H1 (cell line): ENCODE measurements around the gene CD58. TPM values are rescaled to one million over a fixed set of nuclear protein-coding genes. Genes with fewer than 3 reads are reported as not detected.

Experiments
- CTCF ChIA-PET: fragments of 300-600 bp; sonication (Branson Sonifier 250); formaldehyde crosslinking; loops from one replicate; lab custom pipeline; 2021; ENCODE audit not compliant: partially characterized antibody; lab: Charles Lee
- POLR2A ChIA-PET: fragments of 300-600 bp; sonication (Branson Sonifier 250); formaldehyde crosslinking; loops from one replicate; lab custom pipeline; 2021; ENCODE audit warnings: inconsistent platforms; ENCODE audit not compliant: partially characterized antibody; lab: Charles Lee
- DNase-seq, 2 experiments: peaks; one replicate each; pipeline versions ENCODE4 v3.0.0 to v3.0.0-alpha.2; 2010 to 2022; ENCODE audit warnings: low spot score in 2 of 2, low read depth in 1 of 2, mixed read lengths in 1 of 2
- FAIRE-seq: peaks from 2 replicates; lab custom pipeline; 2011; peaks lifted over from hg19 to GRCh38; lab: Jason Lieb, UNC
- H2AFZ ChIP-seq: 2 replicates; pipeline ENCODE4 v1.8.1; 2012; ENCODE audit warnings: low read length, inconsistent platforms
- H2AK5ac ChIP-seq: 2 replicates; pipeline ENCODE4 v1.6.1; 2013; ENCODE audit warnings: low read depth, low read length
- H2BK120ac ChIP-seq: replicated peaks from 2 replicates; pipeline ENCODE3; 2013; ENCODE audit warnings: low read depth, low read length, inconsistent platforms
- H2BK12ac ChIP-seq: 2 replicates; pipeline ENCODE4 v1.6.1; 2013; ENCODE audit warnings: low read depth, low read length
- H2BK15ac ChIP-seq: 2 replicates; pipeline ENCODE4 v1.6.1; 2013; ENCODE audit warnings: low read length
- H2BK20ac ChIP-seq: 2 replicates; pipeline ENCODE4 v1.6.1; 2013; ENCODE audit warnings: low read length
- H2BK5ac ChIP-seq: 2 replicates; pipeline ENCODE4 v1.6.1; 2013; ENCODE audit warnings: low read depth, low read length
- H3K14ac ChIP-seq: 2 replicates; pipeline ENCODE4 v1.6.1; 2013; ENCODE audit warnings: inconsistent platforms; ENCODE audit not compliant: insufficient read length
- H3K18ac ChIP-seq: 2 replicates; pipeline ENCODE4 v1.6.1; 2013; ENCODE audit warnings: low read length; ENCODE audit errors: extremely low read depth
- H3K23ac ChIP-seq: 2 replicates; pipeline ENCODE4 v1.6.1; 2013; ENCODE audit warnings: inconsistent platforms; ENCODE audit not compliant: insufficient read length
- H3K23me2 ChIP-seq: 2 replicates; pipeline ENCODE4 v1.6.1; 2013; ENCODE audit warnings: low read depth, low read length
- H3K27ac ChIP-seq: 2 replicates; pipeline ENCODE4 v1.6.1; 2011; ENCODE audit warnings: low read depth, low read length, inconsistent platforms
- H3K27me3 ChIP-seq, 4 experiments: replicated peaks in 1 of 4; 1 replicate in 1 of 4; 2 replicates in 3 of 4; pipeline versions ENCODE4 v1.6.1 to v1.8.1; 2011 to 2013; ENCODE audit warnings: low read length in 3 of 4, mild to moderate bottlenecking in 3 of 4, inconsistent platforms in 2 of 4, mixed read lengths in 2 of 4, moderate library complexity in 1 of 4; ENCODE audit not compliant: control insufficient read depth in 3 of 4, insufficient read depth in 3 of 4; ENCODE audit errors: extremely low read depth in 1 of 4
- H3K36me3 ChIP-seq, 4 experiments: 2 replicates each; pipeline versions ENCODE4 v1.6.1 to v1.8.1; 2011 to 2013; ENCODE audit warnings: mild to moderate bottlenecking in 4 of 4, low read length in 3 of 4, moderate library complexity in 2 of 4, control low read depth in 1 of 4, inconsistent platforms in 1 of 4; ENCODE audit not compliant: insufficient read depth in 4 of 4, control insufficient read depth in 2 of 4
- H3K4ac ChIP-seq: replicated peaks from 2 replicates; pipeline ENCODE3; 2013; ENCODE audit warnings: low read length, low read depth, mixed read lengths, inconsistent platforms; ENCODE audit not compliant: insufficient read length
- H3K4me1 ChIP-seq, 4 experiments: replicated peaks in 1 of 4; 1 replicate in 1 of 4; 2 replicates in 3 of 4; pipeline versions ENCODE4 v1.6.1 to v1.8.1; 2011 to 2013; ENCODE audit warnings: low read length in 3 of 4, inconsistent platforms in 2 of 4, mixed read lengths in 1 of 4; ENCODE audit not compliant: insufficient read depth in 4 of 4, control insufficient read depth in 3 of 4
- H3K4me2 ChIP-seq, 2 experiments: 2 replicates each; pipeline versions ENCODE4 v1.6.1 to v1.8.1; 2011 to 2013; ENCODE audit warnings: low read depth in 2 of 2, low read length in 2 of 2, control low read depth in 1 of 2, inconsistent platforms in 1 of 2, mild to moderate bottlenecking in 1 of 2; ENCODE audit not compliant: insufficient read depth in 1 of 2
- H3K4me3 ChIP-seq, 4 experiments: fragments of 200-600, 300-600 bp in 1 of 4; sonication (generic), shearing (Covaris generic), sonication (Bioruptor Twin) in 1 of 4; 2 replicates each; pipeline versions ENCODE4 v1.5.1 to v1.8.1; 2011 to 2016; ENCODE audit warnings: low read length in 4 of 4, low read depth in 3 of 4, control low read depth in 2 of 4, inconsistent platforms in 2 of 4, mild to moderate bottlenecking in 2 of 4, mixed read lengths in 1 of 4, moderate library complexity in 1 of 4; ENCODE audit not compliant: insufficient read depth in 2 of 4; ENCODE audit errors: extremely low read depth in 1 of 4
- H3K56ac ChIP-seq: replicated peaks from 2 replicates; pipeline ENCODE3; 2013; ENCODE audit warnings: low read depth, mild to moderate bottlenecking, mixed read lengths, low read length, inconsistent platforms; ENCODE audit not compliant: insufficient read length
- H3K79me1 ChIP-seq: 2 replicates; pipeline ENCODE4 v1.6.1; 2013; ENCODE audit warnings: low read depth, low read length, control low read depth
- H3K79me2 ChIP-seq, 2 experiments: 2 replicates each; pipeline versions ENCODE4 v1.6.1 to v1.8.1; 2012 to 2013; ENCODE audit warnings: low read length in 2 of 2, mild to moderate bottlenecking in 2 of 2, inconsistent platforms in 1 of 2; ENCODE audit not compliant: insufficient read depth in 2 of 2, control insufficient read depth in 1 of 2
- H3K9ac ChIP-seq, 4 experiments: replicated peaks in 1 of 4; 1 replicate in 1 of 4; 2 replicates in 3 of 4; pipeline versions ENCODE4 v1.6.1 to v1.8.1; 2011 to 2013; ENCODE audit warnings: low read depth in 3 of 4, low read length in 3 of 4, control low read depth in 2 of 4, mild to moderate bottlenecking in 2 of 4, moderate library complexity in 2 of 4, inconsistent platforms in 1 of 4; ENCODE audit errors: extremely low read depth in 1 of 4
- H3K9me3 ChIP-seq, 2 experiments: 2 replicates each; pipeline versions ENCODE4 v1.6.1 to v1.8.1; 2012 to 2013; ENCODE audit warnings: mild to moderate bottlenecking in 2 of 2, moderate library complexity in 2 of 2, control low read depth in 1 of 2, inconsistent platforms in 1 of 2, low read depth in 1 of 2, low read length in 1 of 2, mixed read lengths in 1 of 2; ENCODE audit not compliant: insufficient read depth in 2 of 2
- H4K20me1 ChIP-seq, 2 experiments: replicated peaks in 1 of 2; 2 replicates each; pipeline versions ENCODE3 to v1.8.1; 2011 to 2013; ENCODE audit warnings: inconsistent platforms in 2 of 2, low read length in 2 of 2, mild to moderate bottlenecking in 1 of 2; ENCODE audit not compliant: insufficient read depth in 2 of 2, control insufficient read depth in 1 of 2
- H4K5ac ChIP-seq: 2 replicates; pipeline ENCODE4 v1.6.1; 2013; ENCODE audit warnings: low read length, low read depth, mixed read lengths, inconsistent platforms; ENCODE audit not compliant: insufficient read length
- H4K8ac ChIP-seq: 2 replicates; pipeline ENCODE4 v1.8.0; 2013; ENCODE audit warnings: mild to moderate bottlenecking, moderate library complexity, low read length, inconsistent platforms; ENCODE audit not compliant: insufficient read depth; ENCODE audit errors: extremely low read depth
- H4K91ac ChIP-seq: replicated peaks from 2 replicates; pipeline ENCODE3; 2013; ENCODE audit warnings: low read length, mixed read lengths, inconsistent platforms; ENCODE audit not compliant: insufficient read length
- BACH1 ChIP-seq: IDR thresholded peaks from 2 replicates; pipeline ENCODE4 v1.6.1; 2012; ENCODE audit warnings: low read length, improper control_type of control experiment
- CEBPB ChIP-seq: IDR thresholded peaks from 2 replicates; pipeline ENCODE4 v1.6.1; 2012; ENCODE audit warnings: low read depth, low read length
- CHD1 ChIP-seq: IDR thresholded peaks from 2 replicates; pipeline ENCODE4 v1.6.1; 2012; ENCODE audit warnings: low read depth, low read length, improper control_type of control experiment
- EP300 ChIP-seq, 2 experiments: IDR thresholded peaks; 1 replicate in 1 of 2; 2 replicates in 1 of 2; pipeline ENCODE4 v1.6.1; 2011 to 2012; ENCODE audit warnings: low read depth in 2 of 2, low read length in 2 of 2, mild to moderate bottlenecking in 2 of 2, borderline replicate concordance in 1 of 2, inconsistent platforms in 1 of 2, moderate library complexity in 1 of 2
- RBBP5 ChIP-seq: IDR thresholded peaks from 2 replicates; pipeline ENCODE4 v1.7.1; 2012; ENCODE audit warnings: low read depth, mild to moderate bottlenecking, inconsistent platforms, low read length, moderate library complexity, borderline replicate concordance
- RFX5 ChIP-seq: IDR thresholded peaks from 2 replicates; pipeline ENCODE4 v1.6.1; 2011; ENCODE audit warnings: low read depth, low read length, improper control_type of control experiment, borderline replicate concordance
- SAP30 ChIP-seq: fragments of 300-600 bp; sonication (generic); IDR thresholded peaks from 2 replicates; pipeline ENCODE4 v1.7.1; 2012; ENCODE audit warnings: low read length, moderate library complexity, mild to moderate bottlenecking, inconsistent platforms; ENCODE audit not compliant: insufficient read depth, insufficient replicate concordance
- SIN3A ChIP-seq, 2 experiments: IDR thresholded peaks in 1 of 2; conservative IDR thresholded peaks in 1 of 2; 2 replicates each; pipeline ENCODE4 v1.6.1; 2011 to 2012; ENCODE audit warnings: low read length in 2 of 2, improper control_type of control experiment in 1 of 2, low read depth in 1 of 2, mild to moderate bottlenecking in 1 of 2
- WGBS, 2 experiments: shearing (Covaris generic) in 1 of 2; methylation state at CpG; one replicate each; pipeline versions ENCODE4 v1.1.6 to v1.1.7; 2013 to 2015; ENCODE audit warnings: low lambda C conversion rate in 2 of 2, mixed read lengths in 2 of 2, inconsistent platforms in 1 of 2, low coverage in 1 of 2, missing lambda C conversion rate in 1 of 2; ENCODE audit not compliant: insufficient replicate concordance in 2 of 2, insufficient coverage in 1 of 2, insufficient read length in 1 of 2; ENCODE audit errors: extremely low coverage in 1 of 2, missing lambda C conversion rate in 1 of 2; 5-methylcytosine and 5-hydroxymethylcytosine counted together
- polyA plus RNA-seq, 7 experiments: library from polyadenylated mRNA; depleted of rRNA in 3 of 7; stranded (reverse) in 5 of 7; unstranded in 2 of 7; fragments of >200 nt in 5 of 7; fragments of 200-250 nt in 2 of 7; gene quantifications; 1 replicate in 5 of 7; 2 replicates in 1 of 7; 4 replicates in 1 of 7; pipeline versions ENCODE4 v1.2.1 to v1.2.3, GENCODE V29; 2011 to 2013; ENCODE audit warnings: missing spikeins in 2 of 7, mixed read lengths in 2 of 7
- total RNA-seq: library from RNA; stranded (reverse); fragmentation: NEBNext Ultra II Directional; extraction: Animal tissue kit (Norgen Biotek cat#: 25700); gene quantifications from 2 replicates; pipeline ENCODE4 v1.2.1, GENCODE V29; 2021

The CD58 gene
- total and polyA plus RNA-seq, 2 of the 8 experiments (the other 6 are each of a cell fraction or from before 2014, with no cell fraction given) = 5.3 to 5.5 TPM

GRCh38 chr1:116488071-116488470, 82.8 kb downstream of the CD58 start:
- 93% methylated on average over 4 of the region's 4 CpGs; no CpG with 5 or more reads in 1 of the 2 experiments for WGBS, 2 experiments
- POLR2A ChIA-PET = no interaction called here
- H3K79me1 ChIP-seq = no peaks in the 10 kb centered on the region

More at GRCh38 chr1:116488071-116488470, 82.8 kb downstream of the CD58 start:
- TF ChIP-seq CHD1 (no peak), BACH1 (no peak), RFX5 (no peak), SIN3A (conservative IDR thresholded peaks at IDR 0.05 in 1 of 2, IDR thresholded peaks at IDR 0.05 in 1 of 2; ENCODE audit: low read depth in 1 of 2, low read length in 2 of 2) (no peak), EP300 (IDR thresholded peaks at IDR 0.05; ENCODE audit: borderline replicate concordance in 1 of 2, low read depth in 2 of 2, low read length in 2 of 2) (no peak), CEBPB (no peak), RBBP5 (no peak), SAP30 (no peak)
- Histone ChIP-seq H3K9ac (no peak overlapping the region), H3K18ac (no peak overlapping the region), H2AK5ac (no peak overlapping the region), H2BK120ac (no peak overlapping the region), H2AFZ (no peak overlapping the region), H3K4me2 (no peak overlapping the region), H2BK5ac (no peak overlapping the region), H3K27ac (no peak overlapping the region), H4K8ac (no peak overlapping the region), H3K27me3 (no peaks in the 10 kb centered on the region; a peak in 1 of 7 replicates), H3K36me3 (no peaks in the 10 kb centered on the region), H3K4me1 (no peaks in the 10 kb centered on the region; a peak in 1 of 7 replicates), H3K9me3 (no peaks in the 10 kb centered on the region), H3K23ac (no peak overlapping the region), H2BK12ac (no peak overlapping the region), H3K14ac (no peak overlapping the region), H3K4me3 (no peak overlapping the region), H4K91ac (no peak overlapping the region), H4K20me1 (no peaks in the 10 kb centered on the region), H3K56ac (no peak overlapping the region), H4K5ac (no peak overlapping the region), H2BK15ac (no peak overlapping the region), H2BK20ac (no peak overlapping the region), H3K4ac (no peak overlapping the region), H3K79me2 (no peaks in the 10 kb centered on the region), H3K23me2 (no peaks in the 10 kb centered on the region)
- FAIRE-seq = no peak
- CTCF ChIA-PET = interaction anchor here (0.5 to 10.7 kb wide), 6 partner anchors 11 to 348 kb away, joined by 3 to 116 read pairs (median 44); no protein-coding TSS in a partner anchor
- DNase-seq = no peak
